HCT116 (cell line): ENCODE measurements around the gene CST2. TPM values are rescaled to one million over a fixed set of nuclear protein-coding genes. Genes with fewer than 3 reads are reported as not detected.

Experiments used
- ATAC-seq: fragments of 200-7000 bp; cut with Tn5 transposase; 2 replicates; pipeline ENCODE4 v1.9.1; 2020; ENCODE audit warnings: mild to moderate bottlenecking, moderate library complexity
- BruUV-seq: library from RNA; stranded (reverse); fragments of 400-500 nt; replicated peaks from 2 replicates; lab custom pipeline; 2021; lab: Mats Ljungman, UMichigan
- CTCF ChIA-PET: fragments of 300-600 bp; sonication (Branson Sonifier 250); formaldehyde crosslinking; loops from one replicate; lab custom pipeline; 2021; ENCODE audit warnings: antibody characterized with exemption; lab: Charles Lee
- POLR2A ChIA-PET: fragments of 300-600, 350-600 bp; sonication (Branson Sonifier 250); formaldehyde crosslinking; loops from one replicate; lab custom pipeline; 2021; ENCODE audit warnings: antibody characterized with exemption; lab: Charles Lee
- RAD21 ChIA-PET, 2 experiments: fragments of 300-600 bp; sonication (Branson Sonifier 250); formaldehyde crosslinking; loops; one replicate each; lab custom pipeline; 2023; ENCODE audit warnings: low total read pairs in 2 of 2; ENCODE audit not compliant: uncharacterized antibody in 2 of 2, unreplicated experiment in 2 of 2, low non-redundant PET in 1 of 2; lab: Charles Lee
- DNase-seq: peaks from one replicate; pipeline ENCODE4 v3.0.0-alpha.2; 2010; ENCODE audit warnings: low read depth, low spot score
- H2AFZ ChIP-seq: fragments of 200-600 bp; shearing (Covaris generic), sonication (generic); 2 replicates; pipeline ENCODE4 v1.6.1; 2017; ENCODE audit warnings: low read depth, mixed run types, mixed read lengths, antibody characterized with exemption, low read length; ENCODE audit not compliant: poor library complexity, severe bottlenecking
- H3K27ac ChIP-seq: 2 replicates; pipeline ENCODE4 v1.5.1; 2012; ENCODE audit warnings: low read depth, low read length
- H3K27me3 ChIP-seq: fragments of 200-600 bp; sonication (generic); 2 replicates; pipeline ENCODE4 v1.6.1; 2016; ENCODE audit warnings: mixed run types, low read length, mixed read lengths; ENCODE audit not compliant: insufficient read depth
- H3K36me3 ChIP-seq, 2 experiments: fragments of 200-500 bp in 1 of 2; fragments of 200-600 bp in 1 of 2; sonication (Bioruptor generic) in 1 of 2; sonication (generic) in 1 of 2; 2 replicates each; pipeline versions ENCODE4 v1.5.1 to v1.6.1; 2014 to 2016; ENCODE audit warnings: low read length in 2 of 2, inconsistent platforms in 1 of 2, mixed read lengths in 1 of 2, mixed run types in 1 of 2; ENCODE audit not compliant: insufficient read depth in 2 of 2, control insufficient read depth in 1 of 2
- H3K4me1 ChIP-seq, 2 experiments: fragments of 200-600 bp in 1 of 2; sonication (generic) in 1 of 2; 2 replicates each; pipeline versions ENCODE4 v1.5.1 to v1.6.1; 2012 to 2017; ENCODE audit warnings: low read length in 2 of 2, inconsistent platforms in 1 of 2, mild to moderate bottlenecking in 1 of 2, mixed read lengths in 1 of 2, mixed run types in 1 of 2, moderate library complexity in 1 of 2; ENCODE audit not compliant: insufficient read depth in 2 of 2, control insufficient read depth in 1 of 2
- H3K4me2 ChIP-seq: fragments of 200-600 bp; sonication (generic); 2 replicates; pipeline ENCODE4 v1.6.1; 2017; ENCODE audit warnings: mixed run types, low read length, mixed read lengths
- H3K4me3 ChIP-seq, 2 experiments: fragments of 200-600 bp in 1 of 2; sonication (generic) in 1 of 2; replicated peaks in 1 of 2; 2 replicates each; pipeline ENCODE4 v1.5.1; 2011 to 2016; ENCODE audit warnings: low read length in 2 of 2, control low read depth in 1 of 2, low read depth in 1 of 2, mild to moderate bottlenecking in 1 of 2, mixed read lengths in 1 of 2, mixed run types in 1 of 2
- H3K79me2 ChIP-seq: fragments of 200-600 bp; sonication (generic); 2 replicates; pipeline ENCODE4 v1.6.1; 2017; ENCODE audit warnings: mild to moderate bottlenecking, mixed run types, low read length, moderate library complexity, mixed read lengths; ENCODE audit not compliant: insufficient read depth
- H3K9ac ChIP-seq: fragments of 200-600 bp; sonication (generic); 2 replicates; pipeline ENCODE4 v1.6.1; 2016; ENCODE audit warnings: low read length, mixed read lengths
- H3K9me2 ChIP-seq: fragments of 200-600 bp; sonication (generic), shearing (Covaris generic); 2 replicates; pipeline ENCODE4 v1.6.1; 2017; ENCODE audit warnings: mixed run types, mild to moderate bottlenecking, moderate library complexity; ENCODE audit not compliant: insufficient read depth
- H3K9me3 ChIP-seq, 2 experiments: fragments of 200-500 bp in 1 of 2; fragments of 200-600 bp in 1 of 2; sonication (Bioruptor generic) in 1 of 2; sonication (generic) in 1 of 2; 2 replicates each; pipeline ENCODE4 v1.6.1; 2014 to 2017; ENCODE audit warnings: low read length in 2 of 2, mixed read lengths in 2 of 2, inconsistent platforms in 1 of 2, low read depth in 1 of 2, mild to moderate bottlenecking in 1 of 2, mixed run types in 1 of 2, moderate library complexity in 1 of 2; ENCODE audit not compliant: control insufficient read depth in 1 of 2, insufficient read depth in 1 of 2
- H4K20me1 ChIP-seq: fragments of 200-600 bp; sonication (generic), shearing (Covaris generic); 2 replicates; pipeline ENCODE4 v1.6.1; 2017; ENCODE audit warnings: mixed run types, mild to moderate bottlenecking, moderate library complexity; ENCODE audit not compliant: insufficient read depth
- CBX3 ChIP-seq: IDR thresholded peaks from 2 replicates; pipeline ENCODE4 v1.6.1; 2012; ENCODE audit warnings: low read depth
- CEBPB ChIP-seq: IDR thresholded peaks from 2 replicates; pipeline ENCODE4 v1.6.1; 2012; ENCODE audit warnings: low read depth
- ELF1 ChIP-seq: IDR thresholded peaks from 2 replicates; pipeline ENCODE4 v1.6.1; 2012; ENCODE audit warnings: low read depth, borderline replicate concordance
- EZH2 ChIP-seq: fragments of 200-600 bp; sonication (generic); IDR thresholded peaks from 2 replicates; pipeline ENCODE4 v1.6.1; 2017; ENCODE audit warnings: antibody characterized with exemption, mixed run types
- EZH2phosphoT487 ChIP-seq: fragments of 200-600 bp; IDR thresholded peaks from 2 replicates; pipeline ENCODE4 v1.6.1; 2018; ENCODE audit warnings: antibody characterized with exemption, borderline replicate concordance
- FOSL1 ChIP-seq: IDR thresholded peaks from 2 replicates; pipeline ENCODE4 v1.6.1; 2012; ENCODE audit warnings: low read depth
- JUND ChIP-seq: IDR thresholded peaks from 2 replicates; pipeline ENCODE4 v1.6.1; 2012
- POLR2A ChIP-seq: IDR thresholded peaks from 2 replicates; pipeline ENCODE4 v1.7.0; 2011; ENCODE audit warnings: borderline replicate concordance; ENCODE audit not compliant: insufficient read depth, insufficient read length; ENCODE audit errors: extremely low read depth
- POLR2AphosphoS5 ChIP-seq: IDR thresholded peaks from 2 replicates; pipeline ENCODE4 v1.6.1; 2011; ENCODE audit warnings: mild to moderate bottlenecking, low read depth, low read length, moderate library complexity
- RAD21 ChIP-seq: IDR thresholded peaks from 2 replicates; pipeline ENCODE4 v1.6.1; 2012; ENCODE audit warnings: low read depth, mild to moderate bottlenecking
- SP1 ChIP-seq: IDR thresholded peaks from 2 replicates; pipeline ENCODE4 v1.6.1; 2012; ENCODE audit warnings: low read depth
- SRF ChIP-seq: IDR thresholded peaks from 2 replicates; pipeline ENCODE4 v1.6.1; 2012; ENCODE audit warnings: low read depth
- TCF7L2 ChIP-seq: IDR thresholded peaks from 2 replicates; pipeline ENCODE4 v1.7.0; 2011; ENCODE audit warnings: borderline replicate concordance, inconsistent platforms; ENCODE audit not compliant: insufficient read depth, insufficient read length; ENCODE audit errors: extremely low read depth
- YY1 ChIP-seq: IDR thresholded peaks from 2 replicates; pipeline ENCODE4 v1.6.1; 2011; ENCODE audit warnings: low read length, low read depth, moderate library complexity, mild to moderate bottlenecking; ENCODE audit not compliant: insufficient replicate concordance; ENCODE audit errors: extremely low read depth
- ZFX ChIP-seq: fragments of 450-650 bp; IDR thresholded peaks from 2 replicates; pipeline ENCODE4 v1.6.1; 2017
- ZNF274 ChIP-seq: fragments of 200-500 bp; sonication (Bioruptor generic); IDR thresholded peaks from 2 replicates; pipeline ENCODE4 v1.6.1; 2014; ENCODE audit warnings: mild to moderate bottlenecking, low read depth, low read length, inconsistent platforms
- intact Hi-C: fragments of 100-400 bp; cut with micrococcal nuclease; formaldehyde crosslinking; loops from 2 replicates; pipeline ENCODE4 v1.10.0; 2022
- total RNA-seq: library from RNA; stranded (reverse); gene quantifications from one replicate; pipeline ENCODE4 v1.2.1, GENCODE V29; 2021; ENCODE audit not compliant: unreplicated experiment
- TF ChIP-seq, protein P1 (sequence below): IDR thresholded peaks from 2 replicates; pipeline ENCODE4 v1.6.1; 2012
- TF ChIP-seq, protein P2 (sequence below): IDR thresholded peaks from 2 replicates; pipeline ENCODE4 v1.6.1; 2011; ENCODE audit warnings: mild to moderate bottlenecking, low read length, moderate library complexity; ENCODE audit not compliant: insufficient replicate concordance; ENCODE audit errors: extremely low read depth
- TF ChIP-seq, protein P3 (sequence below): IDR thresholded peaks from 2 replicates; pipeline ENCODE4 v1.6.1; 2012

Gene CST2
- total RNA-seq, 1 experiment from 2014 or later: not detected

DNA sequence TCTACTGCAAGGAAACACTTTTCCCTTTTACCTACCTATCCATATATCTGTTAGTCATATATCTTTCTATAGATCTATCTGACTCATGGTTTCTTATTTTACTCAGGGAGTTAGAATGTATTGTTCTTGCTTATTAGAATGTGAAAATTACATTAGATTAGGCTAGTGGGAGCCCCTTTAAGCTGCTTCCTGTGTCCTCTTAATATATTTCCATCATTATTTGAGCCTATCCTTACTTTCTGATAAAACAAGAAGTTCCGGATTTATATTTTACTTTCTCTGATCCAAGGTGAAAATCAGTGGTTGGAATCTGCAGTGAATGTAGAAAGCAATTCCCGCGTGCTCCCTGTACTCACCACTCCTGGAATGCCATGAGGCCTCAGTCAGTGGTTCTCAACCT, 31.0 kb downstream of the CST2 start:
- ChIA-PET RAD21 (no interaction called here), CTCF (no interaction called here), POLR2A (no interaction called here)
- no TSS peak for BruUV-seq
- H3K27me3 ChIP-seq: peaks cover 10% of the 10 kb centered on the region; the same call in 1 of the 2 replicates
- intact Hi-C loops: no loop called here
- H3K9me2 ChIP-seq: no peaks in the 10 kb centered on the region
- no peaks in the 10 kb centered on the region for H4K20me1 ChIP-seq
- H3K36me3 ChIP-seq: no peaks in the 10 kb centered on the region
- no peak for ATAC-seq
- H3K79me2 ChIP-seq: no peaks in the 10 kb centered on the region
- H3K4me3 ChIP-seq: no peak overlapping the region
- no peaks in the 10 kb centered on the region for H3K4me1 ChIP-seq
- DNase-seq: no peak
- H3K9ac ChIP-seq: no peak overlapping the region
- no peak overlapping the region for H2AFZ ChIP-seq
- H3K4me2 ChIP-seq: no peak overlapping the region
- no peak overlapping the region for H3K27ac ChIP-seq
- TF ChIP-seq ZFX (no peak), EZH2 (no peak), POLR2AphosphoS5 (no peak), POLR2A (no peak), SRF (no peak)
- TF ChIP-seq, protein P1, sequence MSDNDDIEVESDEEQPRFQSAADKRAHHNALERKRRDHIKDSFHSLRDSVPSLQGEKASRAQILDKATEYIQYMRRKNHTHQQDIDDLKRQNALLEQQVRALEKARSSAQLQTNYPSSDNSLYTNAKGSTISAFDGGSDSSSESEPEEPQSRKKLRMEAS: no peak
- TF ChIP-seq, all 23 proteins: peak for 0
- no peaks in the 10 kb centered on the region for H3K9me3 ChIP-seq

DNA sequence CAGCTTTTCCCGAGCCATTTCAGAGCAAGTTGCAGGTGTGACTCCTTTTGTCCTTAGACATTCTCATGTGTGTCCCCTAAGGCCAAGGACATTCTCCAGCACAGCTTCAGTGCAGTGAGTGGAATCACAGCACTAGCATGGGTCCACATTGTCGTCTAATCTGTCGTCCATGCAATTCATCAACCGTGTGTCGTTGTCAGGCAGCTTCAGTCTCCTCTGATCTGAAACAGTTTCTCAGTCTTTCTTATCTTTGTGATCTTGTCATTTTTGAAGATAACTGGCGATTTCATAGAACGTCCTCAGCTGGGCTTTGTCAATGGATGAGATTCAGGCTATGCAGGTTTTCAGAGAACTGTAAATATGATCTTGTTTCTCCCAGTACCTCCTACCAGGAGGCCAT, 31.7 kb downstream of the CST2 start:
- no peaks in the 10 kb centered on the region for H3K4me1 ChIP-seq
- H3K9me3 ChIP-seq: no peaks in the 10 kb centered on the region
- intact Hi-C loops: no loop called here
- H3K4me2 ChIP-seq: no peak overlapping the region
- H3K36me3 ChIP-seq: no peaks in the 10 kb centered on the region
- DNase-seq (no peak), ATAC-seq (no peak)
- no TSS peak for BruUV-seq
- H2AFZ ChIP-seq: no peak overlapping the region
- ChIA-PET POLR2A (no interaction called here), RAD21 (no interaction called here)
- no peak overlapping the region for H3K9ac ChIP-seq
- H3K9me2 ChIP-seq: no peaks in the 10 kb centered on the region
- H3K27ac ChIP-seq: no peak overlapping the region
- TF ChIP-seq, protein P2, sequence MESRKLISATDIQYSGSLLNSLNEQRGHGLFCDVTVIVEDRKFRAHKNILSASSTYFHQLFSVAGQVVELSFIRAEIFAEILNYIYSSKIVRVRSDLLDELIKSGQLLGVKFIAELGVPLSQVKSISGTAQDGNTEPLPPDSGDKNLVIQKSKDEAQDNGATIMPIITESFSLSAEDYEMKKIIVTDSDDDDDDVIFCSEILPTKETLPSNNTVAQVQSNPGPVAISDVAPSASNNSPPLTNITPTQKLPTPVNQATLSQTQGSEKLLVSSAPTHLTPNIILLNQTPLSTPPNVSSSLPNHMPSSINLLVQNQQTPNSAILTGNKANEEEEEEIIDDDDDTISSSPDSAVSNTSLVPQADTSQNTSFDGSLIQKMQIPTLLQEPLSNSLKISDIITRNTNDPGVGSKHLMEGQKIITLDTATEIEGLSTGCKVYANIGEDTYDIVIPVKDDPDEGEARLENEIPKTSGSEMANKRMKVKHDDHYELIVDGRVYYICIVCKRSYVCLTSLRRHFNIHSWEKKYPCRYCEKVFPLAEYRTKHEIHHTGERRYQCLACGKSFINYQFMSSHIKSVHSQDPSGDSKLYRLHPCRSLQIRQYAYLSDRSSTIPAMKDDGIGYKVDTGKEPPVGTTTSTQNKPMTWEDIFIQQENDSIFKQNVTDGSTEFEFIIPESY: no peak
- TF ChIP-seq JUND (no peak), CBX3 (no peak), POLR2A (no peak), RAD21 (no peak), YY1 (no peak), TCF7L2 (no peak), POLR2AphosphoS5 (no peak), SP1 (no peak), CEBPB (no peak), FOSL1 (no peak), EZH2phosphoT487 (no peak), ZFX (no peak), EZH2 (no peak), ZNF274 (no peak), SRF (no peak), ELF1 (no peak)
- TF ChIP-seq, protein P3, sequence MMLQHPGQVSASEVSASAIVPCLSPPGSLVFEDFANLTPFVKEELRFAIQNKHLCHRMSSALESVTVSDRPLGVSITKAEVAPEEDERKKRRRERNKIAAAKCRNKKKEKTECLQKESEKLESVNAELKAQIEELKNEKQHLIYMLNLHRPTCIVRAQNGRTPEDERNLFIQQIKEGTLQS: no peak
- TF ChIP-seq, all 23 proteins: peak for 0
- no peak overlapping the region for H3K4me3 ChIP-seq
- no peaks in the 10 kb centered on the region for H4K20me1 ChIP-seq
- CTCF ChIA-PET: no interaction called here
- H3K79me2 ChIP-seq: no peaks in the 10 kb centered on the region
- peaks cover 10% of the 10 kb centered on the region; the same call in 1 of the 2 replicates for H3K27me3 ChIP-seq
